ENCODE results near the gene CNOT11.
"Not testable (repeated sequence)": the region's sequence is repeated elsewhere in the genome, so short reads cannot be mapped to it uniquely, and the experiment has no call there.

Gene CNOT11

GRCh38 chr2:101252408-101253012 is at the start of gene CNOT11:
Gene CNOT11 (plus strand): TSS chr2:101252886. CDS start chr2:101252965, 79 bp downstream.
- peak; percentile 96 for DNase-seq

GRCh38 chr2:101204400-101205115 is 48.1 kb upstream of the CNOT11 start:
- DNase-seq = no peak

- DNase-seq = peak; percentile 28
Measured at GRCh38 chr2:101205521-101206479, 46.9 kb upstream of the CNOT11 start.

- DNase-seq = no peak
Measured at GRCh38 chr2:101208830-101209229, 43.9 kb upstream of the CNOT11 start.

- DNase-seq = no peak
Measured at GRCh38 chr2:101219246-101219645, 33.4 kb upstream of the CNOT11 start.

- DNase-seq = not testable (repeated sequence)
Measured at GRCh38 chr2:101220091-101220490, 32.6 kb upstream of the CNOT11 start.

- DNase-seq = peak; percentile 61
Measured at GRCh38 chr2:101223814-101224231, 28.9 kb upstream of the CNOT11 start.

- DNase-seq = no peak
Measured at GRCh38 chr2:101230541-101231001, 22.1 kb upstream of the CNOT11 start.

- no peak for DNase-seq
Measured at GRCh38 chr2:101231240-101231639, 21.4 kb upstream of the CNOT11 start.

- DNase-seq = no peak
Measured at GRCh38 chr2:101231937-101232730, 20.6 kb upstream of the CNOT11 start.

GRCh38 chr2:101232770-101233169 is 19.9 kb upstream of the CNOT11 start:
- DNase-seq = no peak

- no peak for DNase-seq
Measured at GRCh38 chr2:101234169-101234938, 18.3 kb upstream of the CNOT11 start.

- DNase-seq = not testable (repeated sequence)
Measured at GRCh38 chr2:101235956-101236355, 16.7 kb upstream of the CNOT11 start.

GRCh38 chr2:101237944-101238343 is 14.7 kb upstream of the CNOT11 start:
- not testable (repeated sequence) for DNase-seq

GRCh38 chr2:101238930-101239759 is 13.5 kb upstream of the CNOT11 start:
- DNase-seq = no peak

GRCh38 chr2:101239760-101240118 is 12.9 kb upstream of the CNOT11 start:
- DNase-seq = not testable (repeated sequence)

- DNase-seq = not testable (repeated sequence)
Measured at GRCh38 chr2:101240694-101241093, 12.0 kb upstream of the CNOT11 start.

GRCh38 chr2:101241158-101241557 is 11.5 kb upstream of the CNOT11 start:
- no peak for DNase-seq

- not testable (repeated sequence) for DNase-seq
Measured at GRCh38 chr2:101244373-101244772, 8.3 kb upstream of the CNOT11 start.

- DNase-seq = not testable (repeated sequence)
Measured at GRCh38 chr2:101244899-101245298, 7.8 kb upstream of the CNOT11 start.

GRCh38 chr2:101245468-101245867 is 7.2 kb upstream of the CNOT11 start:
- DNase-seq = not testable (repeated sequence)

Data from NCI-H2107 (cell line).